HL-60/S4 (cell line): ENCODE data around the gene PRAMEF12.
"Not testable (repeated sequence)": the region's sequence is repeated elsewhere in the genome, so short reads cannot be mapped to it uniquely, and the experiment has no call there.

Source experiments
- in situ Hi-C: fragments of 300-500 bp; cut with MboI; formaldehyde crosslinking; loops from 2 replicates; pipeline ENCODE4 v1.14.3; 2022; ENCODE audit warnings: low sequenced_read_pairs

Gene PRAMEF12

GRCh38 chr1:12769976-12770505, 3.5 kb upstream of the PRAMEF12 start:
- in situ Hi-C loops: no loop called here

- in situ Hi-C loops: no loop called here
Observed at GRCh38 chr1:12770620-12771019, 2.9 kb upstream of the PRAMEF12 start.

GRCh38 chr1:12771186-12771585, 2.4 kb upstream of the PRAMEF12 start:
- in situ Hi-C loops: no loop called here

GRCh38 chr1:12772520-12772919, 1.0 kb upstream of the PRAMEF12 start:
- in situ Hi-C loops: no loop called here

- in situ Hi-C loops: no loop called here
Observed at GRCh38 chr1:12774801-12775345, 1.3 kb downstream of the PRAMEF12 start.

GRCh38 chr1:12775443-12775842, 1.9 kb downstream of the PRAMEF12 start:
- in situ Hi-C loops: no loop called here

- in situ Hi-C loops: no loop called here
Observed at GRCh38 chr1:12776801-12777557, 3.4 kb downstream of the PRAMEF12 start.

GRCh38 chr1:12778061-12778460, 4.5 kb downstream of the PRAMEF12 start:
- in situ Hi-C loops: no loop called here

- in situ Hi-C loops: no loop called here
Observed at GRCh38 chr1:12778907-12779306, 5.4 kb downstream of the PRAMEF12 start.

GRCh38 chr1:12781488-12781887, 8.0 kb downstream of the PRAMEF12 start:
- in situ Hi-C loops: not testable (repeated sequence)

- in situ Hi-C loops: not testable (repeated sequence)
Observed at GRCh38 chr1:12783783-12784182, 10.2 kb downstream of the PRAMEF12 start.

GRCh38 chr1:12784729-12785128, 11.2 kb downstream of the PRAMEF12 start:
- in situ Hi-C loops: not testable (repeated sequence)

- in situ Hi-C loops: not testable (repeated sequence)
Observed at GRCh38 chr1:12791097-12791496, 17.6 kb downstream of the PRAMEF12 start, which contains the start of gene PRAMEF1. Gene PRAMEF1, plus strand, starts transcription at chr1:12791397. Its CDS starts 1,831 bp downstream, at chr1:12793228.

GRCh38 chr1:12798911-12799310, 25.4 kb downstream of the PRAMEF12 start:
- in situ Hi-C loops: no loop called here

- in situ Hi-C loops: no loop called here
Observed at GRCh38 chr1:12799730-12800129, 26.2 kb downstream of the PRAMEF12 start.

- in situ Hi-C loops: no loop called here
Observed at GRCh38 chr1:12809933-12810332, 36.4 kb downstream of the PRAMEF12 start.

GRCh38 chr1:12810691-12811408, 37.3 kb downstream of the PRAMEF12 start:
- in situ Hi-C loops: no loop called here

GRCh38 chr1:12811409-12811784, 37.9 kb downstream of the PRAMEF12 start:
- in situ Hi-C loops: no loop called here

GRCh38 chr1:12819061-12819460, 45.5 kb downstream of the PRAMEF12 start:
- in situ Hi-C loops: not testable (repeated sequence)
